HEK293 (cell line): Measurements from ENCODE around the gene ARHGAP8.
A peak's percentile ranks its signal among the peaks of the same experiment; 100 is the strongest.

Experiments used
- CTCF ChIA-PET: fragments of 350-600 bp; formaldehyde crosslinking; extraction: SDS; loops from one replicate; lab custom pipeline; 2021; ENCODE audit warnings: antibody characterized with exemption; lab: Yijun Ruan, JAX
- POLR2A ChIA-PET: fragments of 300-600 bp; formaldehyde crosslinking; extraction: SDS; loops from one replicate; lab custom pipeline; 2020; ENCODE audit warnings: antibody characterized with exemption, inconsistent platforms; lab: Yijun Ruan, JAX
- H3K27ac ChIP-seq: fragments of 200-500 bp; sonication (Bioruptor generic); 2 replicates; pipeline ENCODE4 v1.5.1; 2014; ENCODE audit warnings: low read depth, low read length, control low read depth, inconsistent platforms; ENCODE audit errors: extremely low read depth
- H3K36me3 ChIP-seq, 2 experiments: fragments of 200-500 bp in 1 of 2; sonication (Bioruptor generic) in 1 of 2; 1 replicate in 1 of 2; 2 replicates in 1 of 2; pipeline ENCODE4 v1.5.1; 2014 to 2017; ENCODE audit warnings: inconsistent platforms in 2 of 2, low read length in 2 of 2; ENCODE audit not compliant: control insufficient read depth in 2 of 2, insufficient read depth in 1 of 2
- H3K4me1 ChIP-seq: fragments of 200-500 bp; sonication (Bioruptor generic); 2 replicates; pipeline ENCODE4 v1.5.1; 2014; ENCODE audit warnings: mild to moderate bottlenecking, low read length, inconsistent platforms; ENCODE audit not compliant: control insufficient read depth, insufficient read depth
- H3K4me3 ChIP-seq: 2 replicates; pipeline ENCODE4 v1.5.1; 2011; ENCODE audit warnings: low read depth, mild to moderate bottlenecking, control low read depth, low read length, moderate library complexity
- H3K9me3 ChIP-seq: fragments of 200-500 bp; sonication (Bioruptor generic); 2 replicates; pipeline ENCODE4 v1.5.1; 2014; ENCODE audit warnings: low read depth, low read length, inconsistent platforms; ENCODE audit not compliant: control insufficient read depth, insufficient read depth
- GLIS1 ChIP-seq: fragments of 450-650 bp; formaldehyde crosslinking; IDR thresholded peaks from 2 replicates; pipeline ENCODE4 v1.5.1; 2016; ENCODE audit warnings: missing biosample characterization, missing genetic modification characterization
- GLIS2 ChIP-seq: fragments of 450-650 bp; formaldehyde crosslinking; IDR thresholded peaks from 2 replicates; pipeline ENCODE4 v1.5.1; 2016; ENCODE audit warnings: missing biosample characterization, missing genetic modification characterization
- HIC1 ChIP-seq: fragments of 450-650 bp; formaldehyde crosslinking; IDR thresholded peaks from 2 replicates; pipeline ENCODE4 v1.5.1; 2016; ENCODE audit warnings: missing biosample characterization, missing genetic modification characterization
- KLF10 ChIP-seq: fragments of 450-650 bp; IDR thresholded peaks from 2 replicates; pipeline ENCODE4 v1.5.1; 2018; ENCODE audit warnings: missing biosample characterization, mild to moderate bottlenecking, missing genetic modification characterization
- PATZ1 ChIP-seq: fragments of 450-650 bp; formaldehyde crosslinking; IDR thresholded peaks from 2 replicates; pipeline ENCODE4 v1.5.1; 2016; ENCODE audit warnings: missing biosample characterization, missing genetic modification characterization
- REST ChIP-seq: fragments of 450-650 bp; formaldehyde crosslinking; IDR thresholded peaks from 2 replicates; pipeline ENCODE4 v1.5.1; 2016; ENCODE audit warnings: missing biosample characterization, missing genetic modification characterization
- SP2 ChIP-seq: fragments of 450-650 bp; formaldehyde crosslinking; IDR thresholded peaks from 2 replicates; pipeline ENCODE4 v1.5.1; 2016; ENCODE audit warnings: missing biosample characterization, missing genetic modification characterization
- ZBTB44 ChIP-seq: fragments of 450-650 bp; IDR thresholded peaks from 2 replicates; pipeline ENCODE4 v1.5.1; 2018; ENCODE audit warnings: missing biosample characterization, mild to moderate bottlenecking, missing genetic modification characterization
- ZEB2 ChIP-seq: fragments of 450-650 bp; formaldehyde crosslinking; IDR thresholded peaks from 2 replicates; pipeline ENCODE4 v1.5.1; 2016; ENCODE audit warnings: missing biosample characterization, missing genetic modification characterization
- ZFP41 ChIP-seq: fragments of 450-650 bp; formaldehyde crosslinking; IDR thresholded peaks from 2 replicates; pipeline ENCODE4 v1.5.1; 2016; ENCODE audit warnings: missing biosample characterization, missing genetic modification characterization, borderline replicate concordance
- ZNF114 ChIP-seq: fragments of 450-650 bp; formaldehyde crosslinking; IDR thresholded peaks from 2 replicates; pipeline ENCODE4 v1.5.0; 2017; ENCODE audit warnings: missing biosample characterization, missing genetic modification characterization
- ZNF157 ChIP-seq: fragments of 450-650 bp; formaldehyde crosslinking; IDR thresholded peaks from 2 replicates; pipeline ENCODE4 v1.5.1; 2016; ENCODE audit warnings: missing biosample characterization, missing genetic modification characterization
- ZNF280C ChIP-seq: fragments of 450-650 bp; formaldehyde crosslinking; IDR thresholded peaks from 2 replicates; pipeline ENCODE4 v1.5.1; 2016; ENCODE audit warnings: missing biosample characterization, missing genetic modification characterization
- ZNF362 ChIP-seq: fragments of 450-650 bp; formaldehyde crosslinking; IDR thresholded peaks from 2 replicates; pipeline ENCODE4 v1.5.1; 2016; ENCODE audit warnings: missing biosample characterization, missing genetic modification characterization
- ZNF433 ChIP-seq: fragments of 450-650 bp; formaldehyde crosslinking; IDR thresholded peaks from 2 replicates; pipeline ENCODE4 v1.5.1; 2016; ENCODE audit warnings: missing biosample characterization, missing genetic modification characterization, low read depth
- ZNF501 ChIP-seq: fragments of 450-650 bp; formaldehyde crosslinking; IDR thresholded peaks from 2 replicates; pipeline ENCODE4 v1.5.1; 2016; ENCODE audit warnings: missing biosample characterization, missing genetic modification characterization
- ZNF514 ChIP-seq: fragments of 450-650 bp; formaldehyde crosslinking; IDR thresholded peaks from 2 replicates; pipeline ENCODE4 v1.5.1; 2016; ENCODE audit warnings: missing biosample characterization, missing genetic modification characterization
- ZNF530 ChIP-seq: fragments of 450-650 bp; formaldehyde crosslinking; IDR thresholded peaks from 2 replicates; pipeline ENCODE4 v1.5.1; 2016; ENCODE audit warnings: low read depth, missing biosample characterization, missing genetic modification characterization
- ZNF561 ChIP-seq: fragments of 450-650 bp; IDR thresholded peaks from 2 replicates; pipeline ENCODE4 v1.5.1; 2018; ENCODE audit warnings: missing biosample characterization, missing genetic modification characterization, borderline replicate concordance
- ZNF645 ChIP-seq: fragments of 450-650 bp; formaldehyde crosslinking; IDR thresholded peaks from 2 replicates; pipeline ENCODE4; 2016; ENCODE audit warnings: missing biosample characterization, missing genetic modification characterization
- ZNF660 ChIP-seq: fragments of 450-650 bp; IDR thresholded peaks from 2 replicates; pipeline ENCODE4 v1.5.1; 2018; ENCODE audit warnings: missing biosample characterization, mild to moderate bottlenecking, missing genetic modification characterization

ARHGAP8 gene

GRCh38 chr22:44799077-44799945, 46.9 kb downstream of the ARHGAP8 start:
- Histone ChIP-seq H3K9me3 (no peaks in the 10 kb centered on the region), H3K4me1 (peaks cover 3% of the 10 kb centered on the region), H3K36me3 (no peaks in the 10 kb centered on the region; a peak in 1 of 3 replicates), H3K4me3 (no peak overlapping the region), H3K27ac (no peak overlapping the region)
- ChIA-PET POLR2A (no interaction called here), CTCF (interaction anchor here (1.3 kb wide), 1 partner anchor 29 kb away, joined by 6 read pairs; no protein-coding TSS in a partner anchor)
- TF ChIP-seq ZFP41: no peak
- TF ChIP-seq HIC1 (tag by site-specific recombination): no peak
- TF ChIP-seq ZBTB44: no peak
- TF ChIP-seq ZNF114 (tag by site-specific recombination): no peak
- TF ChIP-seq PATZ1 (tag by site-specific recombination): no peak
- no peak for TF ChIP-seq ZNF561 (tag by site-specific recombination)
- TF ChIP-seq ZNF433 (tag by site-specific recombination): no peak
- TF ChIP-seq KLF10 (tag by site-specific recombination): no peak
- TF ChIP-seq GLIS2: 0 out of 2 replicates have a peak, but pooled peaks have one; percentile 9
- no peak for TF ChIP-seq ZNF645 (tag by site-specific recombination)
- no peak for TF ChIP-seq SP2 (tag by site-specific recombination)
- no peak for TF ChIP-seq ZNF514 (tag by site-specific recombination)
- TF ChIP-seq ZNF280C (tag by site-specific recombination): no peak
- no peak for TF ChIP-seq ZNF501 (tag by site-specific recombination)
- TF ChIP-seq GLIS1 (tag by site-specific recombination): peak; percentile 97
- no peak for TF ChIP-seq REST (tag by site-specific recombination)
- no peak for TF ChIP-seq ZNF530
- TF ChIP-seq ZNF362: no peak
- no peak for TF ChIP-seq ZEB2 (tag by site-specific recombination)
- TF ChIP-seq ZNF157 (tag by site-specific recombination): no peak
- no peak for TF ChIP-seq ZNF660 (tag by site-specific recombination)
